IPS-20b (cell line): ENCODE measurements around the gene SASH1.
A peak's percentile ranks its signal among the peaks of the same experiment; 100 is the strongest.

ENCODE experiments used
- H3K27ac ChIP-seq: one replicate; pipeline ENCODE4 v1.5.1; 2013; ENCODE audit warnings: low read length
- H3K27me3 ChIP-seq: 2 replicates; pipeline ENCODE4 v1.6.1; 2013; ENCODE audit warnings: mild to moderate bottlenecking, low read length, inconsistent platforms; ENCODE audit not compliant: insufficient read depth
- H3K36me3 ChIP-seq: 2 replicates; pipeline ENCODE4 v1.6.1; 2013; ENCODE audit warnings: low read depth, mild to moderate bottlenecking, inconsistent platforms, low read length, moderate library complexity; ENCODE audit not compliant: insufficient read depth
- H3K4me1 ChIP-seq: 2 replicates; pipeline ENCODE4 v1.6.1; 2013; ENCODE audit warnings: mild to moderate bottlenecking, control low read depth, inconsistent platforms, low read length, moderate library complexity; ENCODE audit not compliant: insufficient read depth
- H3K4me3 ChIP-seq: 2 replicates; pipeline ENCODE4 v1.5.1; 2013; ENCODE audit warnings: mild to moderate bottlenecking, low read length, inconsistent platforms
- H3K9ac ChIP-seq: 2 replicates; pipeline ENCODE4 v1.6.1; 2013; ENCODE audit warnings: low read depth, mild to moderate bottlenecking, inconsistent platforms, low read length, moderate library complexity
- H3K9me3 ChIP-seq: 2 replicates; pipeline ENCODE4 v1.6.1; 2013; ENCODE audit warnings: mild to moderate bottlenecking, low read depth, low read length, inconsistent platforms; ENCODE audit not compliant: insufficient read depth

The SASH1 gene

DNA sequence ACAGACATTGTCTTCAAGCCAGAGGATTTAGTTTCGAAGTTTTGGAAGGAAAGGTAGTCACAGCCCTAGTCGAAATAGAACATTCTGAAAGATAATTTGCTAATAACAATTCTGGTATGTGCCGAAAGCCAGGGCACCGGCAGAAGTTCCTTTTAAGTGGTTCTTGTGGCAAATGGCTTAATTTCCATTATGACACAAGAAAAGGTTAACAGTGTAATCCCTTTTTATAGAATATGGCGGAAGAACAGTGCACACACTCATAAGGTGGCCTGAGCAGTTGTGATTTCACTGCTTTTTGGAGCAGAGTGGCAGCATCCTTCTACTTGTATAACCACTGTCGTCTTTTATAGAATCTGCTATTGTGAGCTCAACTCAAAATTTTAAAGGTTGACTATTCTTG is 152.4 kb downstream of the SASH1 start:
- H3K27me3 ChIP-seq, result no peaks in the 10 kb centered on the region
- no peaks in the 10 kb centered on the region for H3K9me3 ChIP-seq
- H3K36me3 ChIP-seq, result no peaks in the 10 kb centered on the region
- H3K4me1 ChIP-seq, result no peaks in the 10 kb centered on the region
- H3K9ac ChIP-seq, result no peak overlapping the region
- H3K27ac ChIP-seq, result no peak overlapping the region
- H3K4me3 ChIP-seq, result no peak overlapping the region

- Histone ChIP-seq H3K9me3 (no peaks in the 10 kb centered on the region), H3K27me3 (no peaks in the 10 kb centered on the region), H3K4me1 (no peaks in the 10 kb centered on the region), H3K36me3 (no peaks in the 10 kb centered on the region), H3K9ac (no peak overlapping the region), H3K4me3 (no peak overlapping the region), H3K27ac (no peak overlapping the region)
Observed at GRCh38 chr6:148497257-148497656, 154.6 kb downstream of the SASH1 start.

DNA sequence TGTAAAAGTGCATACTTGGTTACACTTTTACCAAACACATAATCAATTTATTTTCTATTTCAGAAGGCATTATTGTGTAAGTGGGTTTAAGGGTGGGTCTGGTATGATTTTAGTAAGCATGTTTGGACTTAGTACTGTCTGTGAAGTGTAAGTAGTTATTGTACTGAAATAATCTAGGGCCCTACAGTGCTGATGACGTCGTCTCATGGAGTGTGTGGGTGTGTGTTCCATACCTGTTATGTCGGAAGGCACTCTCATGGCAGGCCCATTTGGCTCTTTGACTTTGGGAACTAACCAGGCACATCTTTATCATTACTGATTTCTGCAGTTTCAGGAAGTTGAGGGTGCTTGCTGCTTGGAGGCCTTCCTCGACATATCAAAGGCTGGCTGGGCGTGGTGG is 155.1 kb downstream of the SASH1 start:
- no peak overlapping the region for H3K27ac ChIP-seq
- H3K27me3 ChIP-seq, result no peaks in the 10 kb centered on the region
- H3K9ac ChIP-seq, result no peak overlapping the region
- H3K9me3 ChIP-seq, result no peaks in the 10 kb centered on the region
- H3K4me1 ChIP-seq, result no peaks in the 10 kb centered on the region
- no peaks in the 10 kb centered on the region for H3K36me3 ChIP-seq
- no peak overlapping the region for H3K4me3 ChIP-seq

DNA sequence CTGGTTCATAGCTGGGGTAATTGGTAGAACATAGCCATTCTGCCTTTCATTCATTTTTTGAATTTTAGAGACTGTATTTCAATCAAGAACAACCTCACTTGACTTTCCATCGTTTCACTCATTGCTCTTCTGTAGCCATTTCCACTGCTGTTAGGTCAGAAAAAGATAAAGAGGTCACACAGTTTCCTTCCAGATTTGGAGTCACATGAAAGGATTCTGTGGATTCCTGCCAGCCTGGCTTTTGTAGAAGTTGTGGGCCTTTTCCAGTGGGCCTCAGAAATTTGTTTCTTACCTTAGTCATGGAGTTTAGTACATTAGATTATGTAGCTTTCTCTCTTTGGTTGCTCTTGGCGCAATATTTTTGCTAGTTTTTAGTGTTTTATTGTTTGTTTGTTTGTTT is 157.8 kb downstream of the SASH1 start:
- Histone ChIP-seq H3K36me3 (no peaks in the 10 kb centered on the region), H3K27ac (no peak overlapping the region), H3K4me1 (no peaks in the 10 kb centered on the region), H3K9me3 (no peaks in the 10 kb centered on the region), H3K9ac (no peak overlapping the region), H3K27me3 (no peaks in the 10 kb centered on the region), H3K4me3 (no peak overlapping the region)

GRCh38 chr6:148501178-148501590 is 158.5 kb downstream of the SASH1 start:
- Histone ChIP-seq H3K4me3 (no peak overlapping the region), H3K27ac (no peak overlapping the region), H3K4me1 (no peaks in the 10 kb centered on the region), H3K9me3 (no peaks in the 10 kb centered on the region), H3K27me3 (no peaks in the 10 kb centered on the region), H3K36me3 (no peaks in the 10 kb centered on the region), H3K9ac (no peak overlapping the region)

DNA sequence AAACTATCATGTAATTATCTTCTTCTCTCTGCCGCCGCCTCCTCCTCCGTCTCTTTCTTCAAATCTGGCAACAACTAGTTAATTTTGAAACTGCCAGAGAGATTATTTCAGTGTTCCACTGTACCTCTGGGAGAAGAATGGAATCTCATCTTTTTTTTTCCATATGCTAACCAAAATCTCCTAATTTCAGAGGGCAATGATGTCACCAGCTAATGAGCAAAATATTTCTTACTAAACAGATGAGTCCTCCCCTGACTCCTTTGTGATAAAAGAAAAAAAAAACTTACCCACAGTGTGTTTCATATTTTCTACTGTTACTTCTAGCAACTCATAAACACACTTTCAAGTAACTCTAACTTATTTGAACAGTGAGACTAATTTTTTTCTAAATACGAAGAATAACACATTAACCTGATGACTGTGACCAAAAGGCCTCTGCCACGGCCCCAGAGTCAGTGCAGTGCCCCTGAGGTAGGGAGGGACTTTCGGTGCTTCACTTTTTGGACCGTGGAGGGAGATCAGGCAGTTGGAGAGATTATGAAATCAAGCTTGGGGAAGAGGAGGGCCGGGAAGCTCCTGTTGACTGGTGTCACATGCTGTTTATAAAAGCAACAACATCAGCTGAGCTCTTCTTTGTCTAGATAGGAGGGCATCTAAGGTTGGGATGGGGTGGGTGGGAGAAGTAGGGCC is 159.6 kb downstream of the SASH1 start:
- H3K4me1 ChIP-seq, result no peaks in the 10 kb centered on the region
- H3K9ac ChIP-seq, result no peak overlapping the region
- H3K9me3 ChIP-seq, result no peaks in the 10 kb centered on the region
- H3K27me3 ChIP-seq, result no peaks in the 10 kb centered on the region
- no peak overlapping the region for H3K27ac ChIP-seq
- no peak overlapping the region for H3K4me3 ChIP-seq
- H3K36me3 ChIP-seq, result no peaks in the 10 kb centered on the region

DNA sequence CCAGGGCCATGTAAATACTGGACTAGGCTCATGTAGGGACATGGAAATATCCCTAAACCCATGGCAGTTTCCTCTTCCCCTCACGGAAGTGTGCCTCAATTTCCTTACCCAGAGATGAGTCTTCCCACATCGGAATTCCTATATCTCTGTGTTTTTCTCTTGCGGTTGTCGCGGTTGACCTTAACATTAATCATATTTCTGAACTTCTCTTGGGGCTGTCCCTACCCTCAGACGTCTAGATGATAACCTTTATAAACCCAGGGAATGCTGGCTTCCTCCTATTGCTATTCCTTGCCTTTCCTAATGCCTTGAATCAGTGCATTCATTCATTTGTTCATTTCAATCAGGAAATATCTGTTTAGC is 160.1 kb downstream of the SASH1 start:
- Histone ChIP-seq H3K9ac (no peak overlapping the region), H3K27ac (no peak overlapping the region)

GRCh38 chr6:148503703-148504102 is 161.1 kb downstream of the SASH1 start:
- no peaks in the 10 kb centered on the region for H3K36me3 ChIP-seq
- peaks cover 11% of the 10 kb centered on the region for H3K4me1 ChIP-seq
- H3K27me3 ChIP-seq, result no peaks in the 10 kb centered on the region
- H3K9me3 ChIP-seq, result no peaks in the 10 kb centered on the region
- no peak overlapping the region for H3K4me3 ChIP-seq
- H3K27ac ChIP-seq, result no peak overlapping the region
- H3K9ac ChIP-seq, result no peak overlapping the region

More for the DNA sequence above, 160.1 kb downstream of the SASH1 start:
- Histone ChIP-seq H3K9me3 (no peaks in the 10 kb centered on the region), H3K27me3 (no peaks in the 10 kb centered on the region), H3K36me3 (no peaks in the 10 kb centered on the region), H3K4me1 (peaks cover 1% of the 10 kb centered on the region; the same call in 1 of the 2 replicates), H3K4me3 (no peak overlapping the region)

- no peak overlapping the region for H3K27ac ChIP-seq
- H3K4me1 ChIP-seq, result peaks cover 21% of the 10 kb centered on the region
- no peaks in the 10 kb centered on the region for H3K9me3 ChIP-seq
- H3K9ac ChIP-seq, result peak overlapping the region; percentile 47; the same call in 1 of the 2 replicates
- H3K36me3 ChIP-seq, result no peaks in the 10 kb centered on the region
- no peak overlapping the region for H3K4me3 ChIP-seq
- H3K27me3 ChIP-seq, result no peaks in the 10 kb centered on the region
Observed at GRCh38 chr6:148507774-148508173, 165.1 kb downstream of the SASH1 start.

DNA sequence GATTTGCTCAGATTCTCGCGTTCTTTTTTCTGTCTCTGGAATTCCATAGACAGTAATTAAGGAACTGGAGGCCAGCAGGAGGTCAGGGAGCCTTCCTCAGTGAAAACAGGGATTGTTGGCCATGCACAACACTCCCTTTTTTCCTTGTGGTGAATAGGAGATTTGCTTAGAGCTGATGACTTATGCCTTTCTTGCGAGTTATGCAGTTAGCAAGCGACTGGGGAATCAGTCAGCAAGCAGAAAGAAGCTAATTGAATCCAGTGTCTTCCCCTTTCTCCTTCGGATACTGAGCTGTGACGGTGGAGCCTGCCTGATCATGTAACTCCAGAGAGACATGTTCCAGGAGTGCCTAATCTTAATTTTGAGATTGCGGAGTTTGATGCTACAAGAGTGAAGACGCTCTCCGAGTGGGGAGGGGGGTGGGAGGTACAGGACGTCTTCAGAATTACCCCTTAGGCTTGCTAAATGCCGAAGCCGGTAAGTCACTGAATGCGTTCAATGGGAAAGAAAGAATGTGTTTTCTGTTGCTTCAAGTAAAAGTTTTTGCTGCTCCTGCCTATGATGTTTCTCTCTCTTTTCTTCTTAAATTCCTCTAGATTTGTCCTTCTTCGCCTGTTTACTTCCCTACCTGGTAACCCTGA is 165.9 kb downstream of the SASH1 start:
- Histone ChIP-seq H3K4me3 (peak overlapping the region; percentile 36; the same call in 1 of the 2 replicates), H3K36me3 (no peaks in the 10 kb centered on the region), H3K9me3 (no peaks in the 10 kb centered on the region), H3K9ac (peak overlapping the region; percentile 47), H3K27me3 (no peaks in the 10 kb centered on the region), H3K27ac (peak overlapping the region; percentile 8), H3K4me1 (peaks cover 26% of the 10 kb centered on the region)

GRCh38 chr6:148509119-148509799 is 166.6 kb downstream of the SASH1 start:
- Histone ChIP-seq H3K27me3 (no peaks in the 10 kb centered on the region), H3K4me3 (peak overlapping the region; percentile 36; the same call in 1 of the 2 replicates), H3K4me1 (peaks cover 32% of the 10 kb centered on the region), H3K9ac (peak overlapping the region; percentile 47), H3K27ac (peak overlapping the region; percentile 8), H3K9me3 (no peaks in the 10 kb centered on the region), H3K36me3 (no peaks in the 10 kb centered on the region)
